Measurements from ENCODE around the gene NCBP2L. TPM values are rescaled to one million over a fixed set of nuclear protein-coding genes. Genes with fewer than 3 reads are reported as not detected.

The NCBP2L gene
- total and polyA plus RNA-seq, 4 donors = 0.02 to 0.24 (median 0.08) TPM; not detected in 1

DNA sequence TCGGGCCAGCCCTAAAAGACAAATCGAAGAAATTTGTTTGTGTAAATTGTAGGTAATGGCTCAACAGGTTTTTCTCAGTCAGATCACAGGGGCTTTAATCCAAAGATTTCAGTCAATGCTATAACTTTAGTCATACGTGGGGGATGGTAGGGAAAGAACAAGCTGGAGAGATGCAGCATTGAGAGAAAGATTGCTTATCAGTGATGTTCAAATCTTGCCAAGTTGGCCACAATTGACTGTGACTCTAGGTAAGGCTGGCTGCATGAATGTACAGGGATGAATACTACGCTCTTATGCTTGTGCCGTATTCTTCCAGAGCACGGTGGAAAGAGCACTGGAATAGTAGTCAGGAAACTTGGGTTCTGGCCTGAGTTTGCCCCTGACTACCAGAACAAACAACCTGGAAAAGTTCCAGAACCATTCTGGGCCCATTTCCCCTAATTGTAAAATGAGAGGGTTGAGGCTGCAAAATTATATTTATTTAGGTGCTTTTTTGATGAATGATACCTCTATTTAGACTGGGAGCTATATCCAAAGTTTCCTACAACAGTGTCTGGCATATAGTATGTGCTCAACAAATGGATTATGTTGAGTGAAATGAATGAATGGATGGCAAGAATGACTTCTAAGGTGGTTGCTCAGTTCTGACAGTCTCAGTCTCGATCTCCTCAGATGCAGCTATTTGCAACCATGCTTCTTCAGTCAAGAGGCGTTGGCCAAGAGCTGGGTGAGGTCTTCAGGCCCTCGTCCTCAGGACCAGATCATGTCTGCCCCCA lies 46.4 kb upstream of the NCBP2L start:
- H3K9me3 ChIP-seq (ENCODE audit: control insufficient read depth in 4 of 4, low read length in 3 of 4) = no peaks in the 10 kb centered on the region
- TF ChIP-seq FOXA2 (IDR thresholded peaks at IDR 0.05) (no peak), TAF1 (conservative IDR thresholded peaks at IDR 0.05) (no peak), RXRA (IDR thresholded peaks at IDR 0.05) (peak in 1 of 2 donors; percentile 43), HNF4A (conservative IDR thresholded peaks at IDR 0.05) (peak in 1 of 2 donors; percentile 30), YY1 (IDR thresholded peaks at IDR 0.05) (peak; percentile 25), JUND (IDR thresholded peaks at IDR 0.05) (peak in 1 of 2 donors; percentile 25), RAD21 (IDR thresholded peaks at IDR 0.05) (peak in 1 of 2 donors; percentile 11)
- no peak overlapping the region for H3K4me3 ChIP-seq (ENCODE audit: low read depth in 1 of 3, low read length in 3 of 3)
- H3K4me1 ChIP-seq (ENCODE audit: control insufficient read depth in 4 of 4, insufficient read depth in 4 of 4, low read length in 3 of 4) = peaks cover 23 to 55% (median 32%) of the 10 kb centered on the region in 4 donors
- WGBS = 53% methylated on average over 9 of the region's 9 CpGs
- no peaks in the 10 kb centered on the region for H3K36me3 ChIP-seq (ENCODE audit: control insufficient read depth in 4 of 4, insufficient read depth in 3 of 4, low read depth in 1 of 4, low read length in 3 of 4)
- no peak overlapping the region for H3K9ac ChIP-seq (ENCODE audit: low read depth in 1 of 2, low read length in 2 of 2)
- H3K27me3 ChIP-seq (ENCODE audit: control insufficient read depth in 4 of 4, insufficient read depth in 4 of 4, low read length in 3 of 4) = no peaks in the 10 kb centered on the region
- peak overlapping the region; percentile 3 to 42 for H3K27ac ChIP-seq (ENCODE audit: low read depth in 1 of 2, low read length in 2 of 2)
- DNase-seq (ENCODE audit: low spot score) = no peak

DNA sequence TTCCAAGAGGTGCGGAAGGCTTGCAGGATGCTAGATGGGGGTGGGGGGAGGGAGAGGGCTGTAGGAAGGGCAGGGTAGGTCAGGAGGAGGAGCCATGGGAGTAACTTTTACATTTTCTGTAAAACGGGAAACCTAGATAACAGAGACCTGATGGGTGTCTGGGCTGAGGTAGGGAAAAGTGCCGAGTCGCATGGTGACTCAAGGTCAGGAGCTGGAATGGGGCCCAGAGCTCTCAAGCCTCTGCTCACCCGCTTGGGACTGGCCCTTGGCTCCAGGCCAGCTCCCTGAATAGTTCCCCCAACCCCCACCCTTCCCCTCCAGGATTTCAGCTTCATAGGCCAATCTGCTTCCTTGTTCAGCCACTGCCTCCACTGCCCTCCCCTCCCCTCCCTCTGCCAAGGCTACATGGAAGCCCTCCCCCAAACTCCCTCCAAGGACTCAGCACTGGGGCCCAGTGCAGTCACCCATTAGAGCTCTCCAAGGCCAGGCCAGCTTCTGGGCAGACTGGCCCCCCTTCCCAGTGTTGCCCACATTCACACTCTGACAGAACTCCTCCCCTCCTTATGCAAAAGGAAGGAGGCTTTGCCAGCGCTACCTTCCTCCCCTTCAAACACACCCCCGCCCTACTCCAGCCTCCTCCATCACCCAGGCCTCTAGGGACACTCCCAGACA lies 45.6 kb upstream of the NCBP2L start:
- Histone ChIP-seq H3K27me3 (ENCODE audit: control insufficient read depth in 4 of 4, insufficient read depth in 4 of 4, low read length in 3 of 4) (no peaks in the 10 kb centered on the region), H3K9me3 (ENCODE audit: control insufficient read depth in 4 of 4, low read length in 3 of 4) (no peaks in the 10 kb centered on the region), H3K4me3 (ENCODE audit: low read depth in 1 of 3, low read length in 3 of 3) (no peak overlapping the region), H3K27ac (ENCODE audit: low read depth in 1 of 2, low read length in 2 of 2) (peak overlapping the region; percentile 3 to 42), H3K4me1 (ENCODE audit: control insufficient read depth in 4 of 4, insufficient read depth in 4 of 4, low read length in 3 of 4) (peaks cover 22 to 56% (median 35%) of the 10 kb centered on the region in 4 donors), H3K9ac (ENCODE audit: low read depth in 1 of 2, low read length in 2 of 2) (no peak overlapping the region), H3K36me3 (ENCODE audit: control insufficient read depth in 4 of 4, insufficient read depth in 3 of 4, low read depth in 1 of 4, low read length in 3 of 4) (no peaks in the 10 kb centered on the region)
- WGBS = 39% methylated on average over 7 of the region's 7 CpGs
- TF ChIP-seq EGR1 (IDR thresholded peaks at IDR 0.05; ENCODE audit: low read depth in 2 of 2) = no peak
- peak; percentile 22 for TF ChIP-seq SP1 (IDR thresholded peaks at IDR 0.05)
- peak; percentile 40 for DNase-seq (ENCODE audit: low spot score)

DNA sequence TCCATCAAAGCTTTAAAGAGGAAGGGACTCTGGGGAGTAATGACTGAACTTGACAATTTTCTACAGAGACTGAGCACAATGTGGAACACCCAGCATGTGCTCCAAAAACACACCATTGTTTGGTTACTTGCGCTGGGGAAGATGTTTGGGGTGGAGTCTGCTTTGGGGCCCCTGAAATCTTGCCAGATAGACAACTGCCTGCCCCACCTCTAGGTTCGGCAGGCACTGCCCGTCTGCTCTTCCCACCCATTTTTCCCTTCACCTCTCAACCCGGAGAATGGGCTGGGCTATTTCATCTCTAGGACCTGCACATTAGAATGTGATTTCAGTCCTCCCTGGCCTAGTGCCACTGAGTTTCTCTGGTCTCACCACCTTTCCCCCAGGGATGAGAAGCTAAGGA lies 43.8 kb upstream of the NCBP2L start:
- TF ChIP-seq, protein P1, sequence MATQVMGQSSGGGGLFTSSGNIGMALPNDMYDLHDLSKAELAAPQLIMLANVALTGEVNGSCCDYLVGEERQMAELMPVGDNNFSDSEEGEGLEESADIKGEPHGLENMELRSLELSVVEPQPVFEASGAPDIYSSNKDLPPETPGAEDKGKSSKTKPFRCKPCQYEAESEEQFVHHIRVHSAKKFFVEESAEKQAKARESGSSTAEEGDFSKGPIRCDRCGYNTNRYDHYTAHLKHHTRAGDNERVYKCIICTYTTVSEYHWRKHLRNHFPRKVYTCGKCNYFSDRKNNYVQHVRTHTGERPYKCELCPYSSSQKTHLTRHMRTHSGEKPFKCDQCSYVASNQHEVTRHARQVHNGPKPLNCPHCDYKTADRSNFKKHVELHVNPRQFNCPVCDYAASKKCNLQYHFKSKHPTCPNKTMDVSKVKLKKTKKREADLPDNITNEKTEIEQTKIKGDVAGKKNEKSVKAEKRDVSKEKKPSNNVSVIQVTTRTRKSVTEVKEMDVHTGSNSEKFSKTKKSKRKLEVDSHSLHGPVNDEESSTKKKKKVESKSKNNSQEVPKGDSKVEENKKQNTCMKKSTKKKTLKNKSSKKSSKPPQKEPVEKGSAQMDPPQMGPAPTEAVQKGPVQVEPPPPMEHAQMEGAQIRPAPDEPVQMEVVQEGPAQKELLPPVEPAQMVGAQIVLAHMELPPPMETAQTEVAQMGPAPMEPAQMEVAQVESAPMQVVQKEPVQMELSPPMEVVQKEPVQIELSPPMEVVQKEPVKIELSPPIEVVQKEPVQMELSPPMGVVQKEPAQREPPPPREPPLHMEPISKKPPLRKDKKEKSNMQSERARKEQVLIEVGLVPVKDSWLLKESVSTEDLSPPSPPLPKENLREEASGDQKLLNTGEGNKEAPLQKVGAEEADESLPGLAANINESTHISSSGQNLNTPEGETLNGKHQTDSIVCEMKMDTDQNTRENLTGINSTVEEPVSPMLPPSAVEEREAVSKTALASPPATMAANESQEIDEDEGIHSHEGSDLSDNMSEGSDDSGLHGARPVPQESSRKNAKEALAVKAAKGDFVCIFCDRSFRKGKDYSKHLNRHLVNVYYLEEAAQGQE (IDR thresholded peaks at IDR 0.05) = no peak
- TF ChIP-seq FOXA2 (IDR thresholded peaks at IDR 0.05) = no peak
- no peak for TF ChIP-seq EGR1 (IDR thresholded peaks at IDR 0.05; ENCODE audit: low read depth in 2 of 2)
- TF ChIP-seq, protein P2, sequence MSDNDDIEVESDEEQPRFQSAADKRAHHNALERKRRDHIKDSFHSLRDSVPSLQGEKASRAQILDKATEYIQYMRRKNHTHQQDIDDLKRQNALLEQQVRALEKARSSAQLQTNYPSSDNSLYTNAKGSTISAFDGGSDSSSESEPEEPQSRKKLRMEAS (IDR thresholded peaks at IDR 0.05) = no peak
- TF ChIP-seq, protein P3, sequence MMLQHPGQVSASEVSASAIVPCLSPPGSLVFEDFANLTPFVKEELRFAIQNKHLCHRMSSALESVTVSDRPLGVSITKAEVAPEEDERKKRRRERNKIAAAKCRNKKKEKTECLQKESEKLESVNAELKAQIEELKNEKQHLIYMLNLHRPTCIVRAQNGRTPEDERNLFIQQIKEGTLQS (IDR thresholded peaks at IDR 0.05) = no peak
- TF ChIP-seq SP1 (IDR thresholded peaks at IDR 0.05) = no peak
- TF ChIP-seq HNF4G (IDR thresholded peaks at IDR 0.05) = no peak
- TF ChIP-seq RXRA (IDR thresholded peaks at IDR 0.05) = no peak
- no peak for TF ChIP-seq GABPA (IDR thresholded peaks at IDR 0.05 in 1 of 2, conservative IDR thresholded peaks at IDR 0.05 in 1 of 2)
- no peak for TF ChIP-seq FOXA1 (IDR thresholded peaks at IDR 0.05)
- no peak for TF ChIP-seq YY1 (IDR thresholded peaks at IDR 0.05)
- TF ChIP-seq, protein P4, sequence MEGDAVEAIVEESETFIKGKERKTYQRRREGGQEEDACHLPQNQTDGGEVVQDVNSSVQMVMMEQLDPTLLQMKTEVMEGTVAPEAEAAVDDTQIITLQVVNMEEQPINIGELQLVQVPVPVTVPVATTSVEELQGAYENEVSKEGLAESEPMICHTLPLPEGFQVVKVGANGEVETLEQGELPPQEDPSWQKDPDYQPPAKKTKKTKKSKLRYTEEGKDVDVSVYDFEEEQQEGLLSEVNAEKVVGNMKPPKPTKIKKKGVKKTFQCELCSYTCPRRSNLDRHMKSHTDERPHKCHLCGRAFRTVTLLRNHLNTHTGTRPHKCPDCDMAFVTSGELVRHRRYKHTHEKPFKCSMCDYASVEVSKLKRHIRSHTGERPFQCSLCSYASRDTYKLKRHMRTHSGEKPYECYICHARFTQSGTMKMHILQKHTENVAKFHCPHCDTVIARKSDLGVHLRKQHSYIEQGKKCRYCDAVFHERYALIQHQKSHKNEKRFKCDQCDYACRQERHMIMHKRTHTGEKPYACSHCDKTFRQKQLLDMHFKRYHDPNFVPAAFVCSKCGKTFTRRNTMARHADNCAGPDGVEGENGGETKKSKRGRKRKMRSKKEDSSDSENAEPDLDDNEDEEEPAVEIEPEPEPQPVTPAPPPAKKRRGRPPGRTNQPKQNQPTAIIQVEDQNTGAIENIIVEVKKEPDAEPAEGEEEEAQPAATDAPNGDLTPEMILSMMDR (IDR thresholded peaks at IDR 0.05; ENCODE audit: low read depth, low read length, missing input control) = no peak
- no peak for TF ChIP-seq RAD21 (IDR thresholded peaks at IDR 0.05)
- TF ChIP-seq, protein P5, sequence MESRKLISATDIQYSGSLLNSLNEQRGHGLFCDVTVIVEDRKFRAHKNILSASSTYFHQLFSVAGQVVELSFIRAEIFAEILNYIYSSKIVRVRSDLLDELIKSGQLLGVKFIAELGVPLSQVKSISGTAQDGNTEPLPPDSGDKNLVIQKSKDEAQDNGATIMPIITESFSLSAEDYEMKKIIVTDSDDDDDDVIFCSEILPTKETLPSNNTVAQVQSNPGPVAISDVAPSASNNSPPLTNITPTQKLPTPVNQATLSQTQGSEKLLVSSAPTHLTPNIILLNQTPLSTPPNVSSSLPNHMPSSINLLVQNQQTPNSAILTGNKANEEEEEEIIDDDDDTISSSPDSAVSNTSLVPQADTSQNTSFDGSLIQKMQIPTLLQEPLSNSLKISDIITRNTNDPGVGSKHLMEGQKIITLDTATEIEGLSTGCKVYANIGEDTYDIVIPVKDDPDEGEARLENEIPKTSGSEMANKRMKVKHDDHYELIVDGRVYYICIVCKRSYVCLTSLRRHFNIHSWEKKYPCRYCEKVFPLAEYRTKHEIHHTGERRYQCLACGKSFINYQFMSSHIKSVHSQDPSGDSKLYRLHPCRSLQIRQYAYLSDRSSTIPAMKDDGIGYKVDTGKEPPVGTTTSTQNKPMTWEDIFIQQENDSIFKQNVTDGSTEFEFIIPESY (IDR thresholded peaks at IDR 0.05) = no peak
- TF ChIP-seq NR2F2 (IDR thresholded peaks at IDR 0.05) = no peak
- no peak for TF ChIP-seq HNF4A (conservative IDR thresholded peaks at IDR 0.05)
- TF ChIP-seq TAF1 (conservative IDR thresholded peaks at IDR 0.05) = no peak
- TF ChIP-seq JUND (IDR thresholded peaks at IDR 0.05) = no peak
- Histone ChIP-seq H3K9ac (ENCODE audit: low read depth in 1 of 2, low read length in 2 of 2) (no peak overlapping the region), H3K4me1 (ENCODE audit: control insufficient read depth in 4 of 4, insufficient read depth in 4 of 4, low read length in 3 of 4) (peaks cover 23 to 48% (median 38%) of the 10 kb centered on the region in 4 donors), H3K9me3 (ENCODE audit: control insufficient read depth in 4 of 4, low read length in 3 of 4) (no peaks in the 10 kb centered on the region), H3K27me3 (ENCODE audit: control insufficient read depth in 4 of 4, insufficient read depth in 4 of 4, low read length in 3 of 4) (no peaks in the 10 kb centered on the region), H3K4me3 (ENCODE audit: low read depth in 1 of 3, low read length in 3 of 3) (no peak overlapping the region), H3K27ac (ENCODE audit: low read depth in 1 of 2, low read length in 2 of 2) (no peak overlapping the region), H3K36me3 (ENCODE audit: control insufficient read depth in 4 of 4, insufficient read depth in 3 of 4, low read depth in 1 of 4, low read length in 3 of 4) (no peaks in the 10 kb centered on the region)
- WGBS = 81% methylated on average over 4 of the region's 4 CpGs
- no peak for DNase-seq (ENCODE audit: low spot score)

Data from liver (tissue), 9 donors.